Neural progenitor cell (in vitro differentiated cells): ENCODE results near the gene COPS7B. TPM values are rescaled to one million over a fixed set of nuclear protein-coding genes. Genes with fewer than 3 reads are reported as not detected.

Source experiments
- DNase-seq: peaks from one replicate; pipeline ENCODE4 v3.0.0-alpha.2; 2016; ENCODE audit warnings: low spot score
- H2AFZ ChIP-seq: fragments of 200-600 bp; sonication (generic); replicated peaks from 2 replicates; pipeline ENCODE4 v1.6.1; 2016; ENCODE audit warnings: antibody characterized with exemption
- H3F3A ChIP-seq: fragments of 200-600 bp; sonication (generic); 2 replicates; pipeline ENCODE4 v1.6.1; 2016; ENCODE audit warnings: antibody characterized with exemption, low read depth
- H3K27ac ChIP-seq: fragments of 200-600 bp; sonication (generic); 2 replicates; pipeline ENCODE4 v1.5.1; 2016; ENCODE audit warnings: mild to moderate bottlenecking
- H3K27me3 ChIP-seq: fragments of 200-600 bp; sonication (generic); 2 replicates; pipeline ENCODE4 v1.6.1; 2016; ENCODE audit warnings: mild to moderate bottlenecking, moderate library complexity
- H3K36me3 ChIP-seq: fragments of 200-600 bp; sonication (generic); 2 replicates; pipeline ENCODE4 v1.5.1; 2016
- H3K4me1 ChIP-seq: fragments of 200-600 bp; sonication (generic); 2 replicates; pipeline ENCODE4 v1.6.1; 2016; ENCODE audit warnings: mixed run types
- H3K4me2 ChIP-seq: fragments of 200-600 bp; sonication (generic); 2 replicates; pipeline ENCODE4 v1.6.1; 2016
- H3K4me3 ChIP-seq: fragments of 200-600 bp; sonication (generic); 2 replicates; pipeline ENCODE4 v1.5.1; 2016
- H3K79me2 ChIP-seq: fragments of 200-600 bp; sonication (generic); 2 replicates; pipeline ENCODE4 v1.6.1; 2016; ENCODE audit warnings: low read depth
- H3K9ac ChIP-seq: fragments of 200-600 bp; sonication (generic); 2 replicates; pipeline ENCODE4 v1.6.1; 2016
- H3K9me3 ChIP-seq: fragments of 200-600 bp; sonication (generic); 2 replicates; pipeline ENCODE4 v1.5.1; 2016; ENCODE audit warnings: low read depth
- H4K20me1 ChIP-seq: fragments of 200-600 bp; sonication (generic); 2 replicates; pipeline ENCODE4 v1.6.1; 2016; ENCODE audit warnings: low read depth
- H3K27ac Mint-ChIP-seq: 3 replicates; pipeline ENCODE4 v1.8.0; 2021; ENCODE audit warnings: mixed read lengths
- H3K27me3 Mint-ChIP-seq: 2 replicates; pipeline ENCODE4 v1.8.0; 2022; ENCODE audit warnings: low read depth, mild to moderate bottlenecking, inconsistent platforms, moderate library complexity, mixed read lengths; ENCODE audit not compliant: insufficient read depth
- H3K36me3 Mint-ChIP-seq: 3 replicates; pipeline ENCODE4 v1.8.0; 2021; ENCODE audit warnings: mixed read lengths
- H3K4me1 Mint-ChIP-seq: 3 replicates; pipeline ENCODE4 v1.8.0; 2021; ENCODE audit warnings: mixed read lengths
- H3K4me3 Mint-ChIP-seq: 3 replicates; pipeline ENCODE4 v1.8.0; 2021; ENCODE audit warnings: mild to moderate bottlenecking, moderate library complexity, mixed read lengths
- H3K9me3 Mint-ChIP-seq: 3 replicates; pipeline ENCODE4 v1.8.0; 2020; ENCODE audit warnings: mixed read lengths
- EZH2 ChIP-seq: fragments of 200-600 bp; sonication (generic); IDR thresholded peaks from 2 replicates; pipeline ENCODE4 v1.6.1; 2017; ENCODE audit warnings: antibody characterized with exemption, mild to moderate bottlenecking, moderate library complexity
- EZH2phosphoT487 ChIP-seq: fragments of 200-600 bp; sonication (generic); IDR thresholded peaks from 2 replicates; pipeline ENCODE4 v1.6.1; 2017; ENCODE audit warnings: antibody characterized with exemption
- small RNA-seq: library from RNA; depleted of rRNA; stranded (forward); fragments of <200 nt; gene quantifications from one replicate; pipeline ENCODE3, GENCODE V24; 2015
- total RNA-seq: library from RNA; depleted of rRNA; stranded (reverse); fragments of >200 nt; gene quantifications from 2 replicates; pipeline ENCODE4 v1.2.3, GENCODE V29; 2015; ENCODE audit warnings: low replicate concordance
- TF ChIP-seq, protein P1 (sequence below): fragments of 200-600 bp; sonication (generic); IDR thresholded peaks from 2 replicates; pipeline ENCODE4 v1.5.1; 2017; ENCODE audit warnings: antibody characterized with exemption, mild to moderate bottlenecking

Gene COPS7B
- total RNA-seq, 1 donor from 2014 or later: 63.3 TPM

DNA sequence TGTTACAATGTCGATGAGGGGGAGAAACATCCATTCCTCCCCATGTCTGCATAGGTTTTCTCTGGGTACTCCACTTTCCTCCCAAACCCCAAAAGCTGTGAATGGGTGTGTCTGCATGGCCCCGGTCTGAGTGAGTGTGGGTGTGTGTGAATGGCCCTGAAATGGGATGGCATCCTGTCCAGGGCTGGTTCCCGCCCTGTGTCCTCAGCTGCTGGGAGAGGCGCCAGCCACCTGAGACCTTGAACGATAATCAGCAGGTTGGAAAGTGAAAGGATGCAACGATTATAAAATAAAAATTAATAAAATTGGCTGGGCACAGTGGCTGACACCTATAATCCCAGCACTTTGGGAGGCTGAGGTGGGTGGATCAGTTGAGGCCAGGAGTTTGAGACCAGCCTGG, 70.7 kb downstream of the COPS7B start:
- H3K4me2 ChIP-seq: no peak overlapping the region
- no peak overlapping the region for H3K27ac Mint-ChIP-seq
- H3K4me3 ChIP-seq: no peak overlapping the region
- H4K20me1 ChIP-seq: no peaks in the 10 kb centered on the region
- no peak overlapping the region for H3K9ac ChIP-seq
- no peaks in the 10 kb centered on the region for H3K27me3 ChIP-seq
- no peaks in the 10 kb centered on the region for H3K4me1 ChIP-seq
- H3K36me3 ChIP-seq: no peaks in the 10 kb centered on the region
- H3K79me2 ChIP-seq: no peaks in the 10 kb centered on the region
- no peaks in the 10 kb centered on the region for H3K4me1 Mint-ChIP-seq
- no peaks in the 10 kb centered on the region for H3K36me3 Mint-ChIP-seq
- H3F3A ChIP-seq: no peaks in the 10 kb centered on the region
- no peaks in the 10 kb centered on the region for H3K9me3 Mint-ChIP-seq
- TF ChIP-seq EZH2phosphoT487: no peak
- TF ChIP-seq, protein P1, sequence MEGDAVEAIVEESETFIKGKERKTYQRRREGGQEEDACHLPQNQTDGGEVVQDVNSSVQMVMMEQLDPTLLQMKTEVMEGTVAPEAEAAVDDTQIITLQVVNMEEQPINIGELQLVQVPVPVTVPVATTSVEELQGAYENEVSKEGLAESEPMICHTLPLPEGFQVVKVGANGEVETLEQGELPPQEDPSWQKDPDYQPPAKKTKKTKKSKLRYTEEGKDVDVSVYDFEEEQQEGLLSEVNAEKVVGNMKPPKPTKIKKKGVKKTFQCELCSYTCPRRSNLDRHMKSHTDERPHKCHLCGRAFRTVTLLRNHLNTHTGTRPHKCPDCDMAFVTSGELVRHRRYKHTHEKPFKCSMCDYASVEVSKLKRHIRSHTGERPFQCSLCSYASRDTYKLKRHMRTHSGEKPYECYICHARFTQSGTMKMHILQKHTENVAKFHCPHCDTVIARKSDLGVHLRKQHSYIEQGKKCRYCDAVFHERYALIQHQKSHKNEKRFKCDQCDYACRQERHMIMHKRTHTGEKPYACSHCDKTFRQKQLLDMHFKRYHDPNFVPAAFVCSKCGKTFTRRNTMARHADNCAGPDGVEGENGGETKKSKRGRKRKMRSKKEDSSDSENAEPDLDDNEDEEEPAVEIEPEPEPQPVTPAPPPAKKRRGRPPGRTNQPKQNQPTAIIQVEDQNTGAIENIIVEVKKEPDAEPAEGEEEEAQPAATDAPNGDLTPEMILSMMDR: no peak
- TF ChIP-seq EZH2: no peak
- no peak overlapping the region for H3K27ac ChIP-seq
- H2AFZ ChIP-seq: no peak overlapping the region
- peaks cover 3% of the 10 kb centered on the region for H3K27me3 Mint-ChIP-seq
- no peak overlapping the region for H3K4me3 Mint-ChIP-seq
- DNase-seq: no peak
- no peaks in the 10 kb centered on the region for H3K9me3 ChIP-seq

Small RNA genes within 50 kb of the gene (small RNA-seq; reads per million reads assigned to genes)
- gene AC073476.4: not detected

Other genes with a start within 250 kb of the COPS7B start
- not detected in 2 replicates for gene TEX44, start 193.6 kb upstream of the COPS7B start, total RNA-seq
- 1,850 and 2,102 TPM in 2 replicates for gene PTMA, start 77.9 kb upstream of the COPS7B start, total RNA-seq
- 44.1 and 52.6 TPM in 2 replicates for gene PDE6D, start 5.2 kb upstream of the COPS7B start, total RNA-seq
- gene NPPC, start 140.0 kb downstream of the COPS7B start, total RNA-seq: not detected in 2 replicates
- gene DIS3L2, start 175.3 kb downstream of the COPS7B start, total RNA-seq: 23.2 and 35.3 TPM in 2 replicates